Measurements from ENCODE around the gene SRM.

- TF ChIP-seq EZH2 (IDR thresholded peaks at IDR 0.05; ENCODE audit: insufficient read depth, poor library complexity, severe bottlenecking) (no peak), EZH2phosphoT487 (IDR thresholded peaks at IDR 0.05; ENCODE audit: insufficient read depth, low read depth) (no peak)
Measured at GRCh38 chr1:11072216-11072917, 12.5 kb upstream of the SRM start.

All from GM23248 (cell line).